GM18517 (cell line): Measurements from ENCODE around the gene RNF144A.

Source experiments
- ATAC-seq: cut with Tn5 transposase; IDR thresholded peaks from one replicate; pipeline ENCODE4 v1.9.1; 2021; ENCODE audit warnings: mild to moderate bottlenecking, moderate library complexity; ENCODE audit not compliant: unreplicated experiment

Gene RNF144A

DNA sequence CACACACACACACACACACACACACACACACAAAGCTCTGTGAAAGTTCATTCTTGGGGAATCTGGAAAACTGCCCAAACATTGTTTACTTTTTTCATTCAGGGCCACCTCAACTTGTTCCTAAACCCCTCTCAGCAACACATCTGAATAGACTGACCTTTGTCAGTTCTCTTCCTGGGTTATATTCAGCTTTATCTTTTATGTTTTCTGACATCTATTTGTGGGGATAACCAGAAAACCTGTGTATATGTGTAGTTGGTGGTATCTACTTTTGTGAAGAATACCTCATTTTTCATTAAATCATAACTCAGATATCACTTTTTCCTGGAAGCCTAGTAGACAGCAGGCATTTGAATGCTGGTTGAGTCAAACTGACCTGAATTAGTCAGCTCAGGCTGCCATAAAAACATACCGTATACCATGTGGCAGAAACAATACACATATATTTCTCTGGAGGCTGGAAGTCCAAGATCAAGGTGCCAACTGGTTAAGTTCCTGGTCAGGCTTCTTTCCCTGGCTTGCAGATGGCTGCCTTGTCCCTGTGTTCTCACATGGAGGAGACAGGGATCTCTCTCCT lies 11.0 kb upstream of the RNF144A start:
- no peak for ATAC-seq

DNA sequence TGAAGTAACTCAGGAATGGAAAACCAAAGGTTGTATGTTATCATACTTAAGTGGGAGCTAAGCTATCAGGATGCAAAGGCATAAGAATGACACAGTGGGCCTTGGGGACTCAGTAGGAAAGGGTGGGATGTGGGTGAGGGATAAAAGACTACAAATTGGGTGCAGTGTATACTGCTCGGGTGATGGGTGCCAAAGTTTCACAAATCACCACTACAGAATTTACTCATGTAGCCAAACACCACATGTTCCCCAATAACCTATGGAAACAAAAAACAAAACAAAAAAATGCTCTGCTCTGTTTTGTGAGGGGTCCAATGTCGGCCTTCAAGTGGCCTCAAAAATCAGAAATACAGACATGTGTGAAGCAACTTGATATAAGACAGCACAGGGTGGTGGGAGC lies 8.9 kb upstream of the RNF144A start:
- no peak for ATAC-seq

DNA sequence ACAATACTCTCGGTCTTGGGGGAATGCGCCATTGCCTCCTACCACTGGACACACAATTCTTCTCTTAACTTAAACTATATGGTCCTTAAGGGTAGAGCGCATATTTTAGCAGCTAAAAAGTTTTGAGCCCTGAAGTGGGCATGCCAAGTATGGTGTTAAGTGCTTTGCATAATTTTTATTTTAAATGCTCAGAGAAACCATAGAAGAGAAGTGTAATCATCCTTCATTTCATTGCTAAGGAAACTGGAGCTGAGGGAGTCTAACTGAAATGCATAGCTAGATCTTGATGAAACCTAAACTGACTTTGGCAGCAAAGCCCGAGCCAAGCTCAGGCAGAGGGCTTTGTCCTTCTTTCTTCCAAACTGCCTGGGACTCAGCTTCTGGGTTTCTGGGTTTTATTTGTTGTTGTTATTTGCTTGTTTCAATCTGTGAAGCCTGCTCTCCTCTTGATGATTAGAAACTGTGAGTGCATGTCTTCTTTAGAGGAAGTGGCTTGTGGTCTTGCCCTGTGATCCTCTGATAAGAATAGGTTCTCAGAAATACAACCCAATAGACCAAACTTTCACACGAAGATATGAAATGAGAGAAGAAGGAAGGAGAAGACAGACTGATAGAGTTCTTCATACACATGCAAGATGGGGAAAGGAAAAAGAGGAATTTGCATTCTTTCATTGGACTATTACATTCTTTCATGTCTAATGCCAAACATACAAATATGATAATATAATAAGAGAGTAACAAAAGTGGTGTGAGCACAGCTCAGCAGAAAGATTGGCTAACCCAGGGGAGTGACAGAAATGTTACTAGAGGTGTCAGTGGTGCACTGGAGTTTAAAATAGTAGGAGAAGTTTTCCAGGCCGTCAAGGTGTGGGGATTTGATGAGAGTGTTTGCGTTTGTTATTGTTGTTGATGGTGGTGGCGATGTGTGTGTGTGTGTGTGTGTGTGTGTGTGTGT lies 7.5 kb upstream of the RNF144A start:
- ATAC-seq, result peak; percentile 99

DNA sequence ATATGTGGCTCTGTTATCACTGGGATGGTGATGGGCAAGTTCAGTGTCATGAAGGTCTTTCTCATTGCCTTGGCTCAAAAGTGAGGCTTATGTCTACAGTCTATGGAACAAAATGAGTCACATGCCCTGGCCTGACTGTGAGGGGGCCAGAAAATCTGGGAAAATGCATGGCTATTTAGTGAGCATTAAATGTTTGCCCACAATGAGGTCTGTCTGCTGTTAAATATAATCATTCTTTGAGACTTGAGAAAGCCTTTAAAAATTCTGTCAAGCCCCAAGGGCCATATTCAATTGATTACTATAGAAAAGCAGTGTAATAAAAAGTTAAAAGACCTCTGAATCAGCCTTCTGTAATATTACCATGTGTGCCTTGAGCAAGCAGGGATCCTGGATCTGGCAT lies 5.5 kb upstream of the RNF144A start:
- no peak for ATAC-seq

DNA sequence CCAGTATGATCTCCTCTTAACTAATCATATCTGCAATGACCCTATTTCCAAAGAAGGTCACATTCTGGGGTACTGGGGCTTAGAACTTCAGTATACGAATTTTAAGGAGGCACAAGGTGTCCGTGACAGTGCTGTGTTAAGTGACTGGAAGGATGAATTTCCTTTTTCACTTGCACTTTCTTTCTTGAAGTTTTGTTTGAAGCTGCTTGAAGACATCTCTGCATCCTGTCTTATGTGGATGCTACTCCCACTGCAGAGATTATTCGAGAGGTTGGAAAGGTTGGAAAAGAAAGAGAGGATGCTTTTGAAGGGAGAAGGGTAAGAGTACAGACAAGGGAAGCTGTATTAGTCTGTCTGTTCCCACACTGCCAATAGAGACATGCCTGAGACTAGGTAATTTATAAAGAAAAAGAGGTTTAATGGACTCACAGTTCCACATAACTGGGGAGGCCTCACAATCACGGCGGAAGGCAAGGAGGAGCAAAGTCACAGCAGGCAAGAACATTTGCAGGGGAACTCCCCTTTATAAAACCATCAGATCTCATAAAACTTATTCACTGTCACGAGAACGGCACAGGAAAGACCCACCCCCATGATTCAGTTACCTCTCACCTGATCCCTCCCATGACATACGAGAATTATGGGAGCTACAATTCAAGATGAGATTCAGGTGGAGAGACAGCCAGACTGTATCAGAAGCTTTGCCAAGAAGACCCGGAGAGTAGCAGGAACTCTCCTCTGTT lies 3.6 kb upstream of the RNF144A start:
- ATAC-seq, result no peak

DNA sequence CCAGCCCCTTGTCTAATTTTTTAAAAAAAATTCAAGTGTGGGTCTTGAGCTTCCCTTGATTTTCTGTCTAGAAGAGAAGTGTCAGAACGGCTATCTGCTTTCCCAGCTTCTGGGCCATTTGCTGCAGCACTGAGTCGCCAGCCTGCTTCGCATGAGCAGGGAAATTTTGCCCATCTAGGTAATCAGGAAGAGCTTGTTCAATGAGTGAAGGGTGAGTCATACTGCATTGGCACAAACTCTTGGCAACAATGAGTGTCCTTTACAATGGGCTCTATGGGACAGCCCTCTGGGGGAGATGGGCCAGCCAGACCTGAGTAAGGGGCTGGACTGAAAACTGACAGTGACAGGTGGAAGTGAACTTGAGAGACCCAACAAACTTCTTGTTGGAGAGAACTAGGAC lies 2.4 kb upstream of the RNF144A start:
- no peak for ATAC-seq

DNA sequence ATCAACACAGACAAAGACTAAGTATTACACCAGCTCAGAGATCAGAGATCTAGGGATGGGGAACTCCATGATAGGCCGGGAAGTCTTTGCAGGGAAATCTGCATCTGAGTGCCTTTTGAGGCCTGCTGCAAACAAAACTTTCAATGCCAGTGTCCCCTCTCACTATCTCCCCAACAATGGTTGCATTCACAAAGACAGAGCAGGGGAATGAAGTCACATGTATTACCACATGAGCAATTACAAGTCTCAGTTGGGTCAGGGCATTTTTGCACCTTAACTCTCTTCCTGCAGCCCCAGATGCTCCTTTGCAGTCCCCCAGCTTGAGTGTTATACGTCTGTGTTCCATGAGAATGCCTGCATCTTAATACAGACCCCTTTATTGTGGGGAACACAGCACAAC lies 1.8 kb upstream of the RNF144A start:
- no peak for ATAC-seq

DNA sequence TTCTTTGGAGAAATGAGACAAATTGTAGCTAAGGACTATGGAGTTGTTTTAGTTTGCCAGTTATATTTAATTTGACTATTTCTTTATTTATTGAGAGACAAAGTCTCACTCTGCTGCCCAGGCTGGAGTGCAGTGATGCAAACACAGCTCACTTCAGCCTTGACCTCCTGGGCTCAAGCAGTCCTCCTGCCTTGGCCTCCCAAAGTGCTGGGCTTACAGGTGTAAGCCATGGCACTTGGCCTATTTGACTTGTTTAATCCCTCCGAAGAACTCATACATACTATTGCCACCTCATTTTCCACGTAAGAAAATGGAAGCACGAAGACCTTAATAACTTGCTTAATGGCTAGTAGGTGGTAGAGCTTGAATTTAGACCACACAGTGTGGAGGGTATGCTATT lies 988 bp upstream of the RNF144A start:
- ATAC-seq, result no peak

DNA sequence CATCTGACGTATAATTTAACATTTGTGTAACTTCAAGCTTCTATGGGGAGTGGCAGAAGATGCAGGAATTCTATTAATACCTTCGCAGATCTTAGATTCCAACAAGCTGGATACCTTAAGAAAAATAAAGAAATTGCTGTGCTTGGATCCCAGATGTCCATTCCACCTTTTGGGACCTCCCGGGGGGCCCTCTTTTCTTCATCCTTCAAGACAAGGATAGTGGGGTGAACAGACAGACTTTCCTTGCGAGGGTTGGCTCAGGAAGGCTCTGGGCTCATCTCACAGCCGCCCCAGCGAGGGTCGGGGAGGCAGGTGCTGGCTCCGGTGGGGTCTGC lies 509 bp upstream of the RNF144A start:
- ATAC-seq, result no peak

DNA sequence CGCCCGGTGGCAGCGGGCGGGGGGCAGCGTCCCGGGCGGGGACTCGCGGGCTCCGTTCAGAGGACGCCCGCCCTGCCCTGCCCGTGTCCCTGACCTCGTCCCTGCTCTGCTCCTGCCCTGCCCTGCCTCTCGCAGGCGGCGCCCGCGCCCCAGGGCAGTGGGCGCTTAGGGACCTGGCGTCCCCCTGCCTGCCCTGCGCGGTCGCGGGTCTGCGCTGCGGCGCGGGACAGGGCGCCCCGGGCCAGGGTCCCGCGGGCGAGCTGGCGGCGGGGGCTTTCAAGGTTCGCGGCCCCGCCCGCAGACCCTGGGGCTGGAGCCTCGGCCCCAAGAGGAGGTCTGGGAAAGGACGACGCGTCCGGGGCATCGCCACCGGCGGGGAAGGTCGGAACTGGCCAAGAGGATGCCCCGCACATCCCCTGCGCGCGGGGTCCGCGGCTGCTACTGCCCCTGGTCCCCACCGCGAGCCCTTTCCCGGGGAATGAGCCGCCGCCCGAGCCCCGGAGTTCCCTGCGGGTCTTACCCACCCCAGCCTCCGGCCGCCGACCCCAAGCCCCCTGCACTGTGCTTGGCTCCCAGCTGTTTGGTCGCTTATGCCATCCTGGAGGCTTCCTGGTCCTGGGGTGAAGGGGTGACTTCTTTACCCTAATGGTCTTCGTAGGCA lies 679 bp downstream of the RNF144A start:
- no peak for ATAC-seq

DNA sequence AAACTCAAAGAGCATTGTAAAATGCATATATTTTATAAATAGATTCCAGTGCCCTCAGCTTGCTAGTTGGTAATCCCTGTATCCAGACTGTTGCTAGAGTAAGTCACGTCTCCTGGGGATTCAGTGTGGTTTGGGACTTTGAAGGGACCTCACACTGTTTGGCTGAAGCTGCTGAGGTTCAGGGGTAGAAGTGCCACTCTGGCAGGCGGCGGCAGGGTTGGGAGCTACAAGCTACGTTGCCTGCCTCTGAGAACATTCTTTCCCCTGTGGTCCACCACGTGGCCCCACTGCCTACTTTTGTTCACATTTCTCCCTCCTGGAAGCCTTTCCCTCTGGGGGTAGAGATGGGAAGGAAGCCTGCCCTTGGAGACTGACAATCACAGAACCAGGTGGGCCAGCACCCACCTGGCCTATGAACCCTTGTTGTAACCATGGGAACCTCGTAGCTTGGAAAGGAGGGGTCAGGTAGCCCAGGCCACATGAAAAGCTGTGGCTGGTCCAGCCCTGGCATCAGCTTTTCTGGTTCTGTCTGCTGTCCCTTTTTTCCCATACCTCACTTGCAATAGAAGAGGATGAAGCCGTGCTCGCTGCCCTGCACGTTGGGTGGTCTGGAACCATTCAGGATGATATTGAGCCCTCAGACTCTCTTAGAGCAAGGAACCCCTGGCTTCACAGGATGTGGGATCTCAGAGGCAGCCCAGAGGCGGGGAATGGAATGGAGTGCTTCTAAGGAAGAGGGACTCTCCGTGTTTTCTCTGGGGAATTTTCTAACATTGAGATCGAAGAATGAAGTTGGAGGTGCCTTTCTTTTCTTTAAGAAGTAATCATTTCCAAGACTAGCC lies 2.9 kb downstream of the RNF144A start:
- ATAC-seq, result no peak

DNA sequence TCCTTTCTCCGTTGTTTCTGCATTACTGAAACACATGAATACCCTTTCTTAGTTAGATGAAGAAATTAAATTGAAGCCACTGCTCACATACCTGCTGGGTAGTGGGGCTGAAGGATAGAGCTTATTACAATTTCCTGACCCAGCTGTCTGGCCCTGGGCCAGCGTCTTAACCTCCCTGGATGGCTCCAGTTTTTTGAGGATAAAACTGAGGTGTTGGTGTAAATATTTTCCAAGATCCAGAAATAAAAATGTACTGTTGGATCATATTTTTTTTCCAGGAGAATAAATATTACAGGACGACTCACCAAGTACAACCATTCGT lies 3.5 kb downstream of the RNF144A start:
- no peak for ATAC-seq

DNA sequence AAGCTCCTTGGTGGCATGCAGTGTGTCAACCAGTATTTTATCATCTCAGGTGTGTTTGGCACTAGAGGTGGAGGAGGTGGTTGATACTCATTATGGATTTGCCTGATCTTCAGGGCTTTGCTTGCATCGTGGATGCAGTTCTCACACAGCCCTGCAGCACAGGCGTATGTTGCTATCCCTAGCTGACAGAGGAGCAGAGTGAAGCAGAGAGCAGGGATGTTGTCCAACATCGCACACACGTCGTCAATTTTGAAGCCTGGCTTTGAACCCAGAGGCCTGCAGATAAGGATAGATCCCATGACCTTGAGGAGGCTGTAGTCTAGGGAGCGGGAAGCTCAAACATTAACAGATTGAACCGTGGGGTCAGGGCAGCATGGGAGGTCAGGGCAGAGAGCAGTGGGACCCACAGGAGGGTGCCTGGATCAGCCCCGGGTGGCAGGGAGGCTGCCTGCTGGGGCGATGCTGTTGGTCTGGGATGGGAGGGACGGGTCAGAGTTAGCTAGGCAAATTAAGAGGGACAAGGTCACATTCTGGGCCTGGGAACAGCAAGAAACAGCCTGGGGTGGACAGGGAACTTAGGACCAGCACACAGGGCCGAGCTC lies 4.2 kb downstream of the RNF144A start:
- ATAC-seq, result no peak

DNA sequence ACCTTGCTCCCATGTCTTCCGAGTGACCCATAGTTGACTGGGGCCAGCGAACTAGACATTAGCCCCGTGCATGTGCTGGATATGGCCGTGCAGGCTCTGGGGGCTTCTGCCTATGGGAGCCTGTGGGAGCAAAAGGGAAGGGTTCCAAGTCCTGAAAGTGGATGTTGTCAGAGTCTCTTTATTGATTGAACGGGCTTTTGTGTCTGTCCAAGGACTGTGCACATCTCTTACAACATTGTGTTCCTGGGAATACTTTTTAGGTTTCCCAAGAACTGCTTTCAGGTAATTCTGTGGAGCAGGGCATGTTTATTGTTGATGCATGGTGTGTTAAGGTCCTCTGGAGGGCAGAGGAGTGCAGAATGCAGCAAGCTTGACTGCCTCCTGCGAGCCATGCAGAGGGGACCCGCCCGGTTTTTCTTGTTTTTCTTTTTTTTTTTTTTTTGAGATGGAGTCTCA lies 5.0 kb downstream of the RNF144A start:
- ATAC-seq, result no peak

DNA sequence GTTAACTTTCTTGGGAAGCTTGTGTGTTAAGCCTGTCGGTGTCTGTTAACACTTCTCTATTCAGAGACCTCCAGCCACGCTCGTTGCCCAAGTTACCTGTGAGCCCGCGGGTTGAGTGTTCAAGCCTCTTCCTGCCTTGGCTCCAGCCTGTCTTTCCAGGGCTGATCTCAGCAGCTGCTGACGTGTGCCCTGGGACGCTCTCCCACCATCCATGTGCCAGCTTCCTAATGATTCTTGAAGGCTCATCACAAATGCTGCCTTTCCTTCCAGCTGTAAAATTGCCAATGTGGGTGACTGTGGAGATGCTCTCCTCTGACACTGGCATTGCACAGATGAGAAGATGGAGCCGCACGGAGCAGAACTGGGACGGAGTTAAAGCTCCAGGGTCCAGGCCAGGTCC lies 6.1 kb downstream of the RNF144A start:
- no peak for ATAC-seq

DNA sequence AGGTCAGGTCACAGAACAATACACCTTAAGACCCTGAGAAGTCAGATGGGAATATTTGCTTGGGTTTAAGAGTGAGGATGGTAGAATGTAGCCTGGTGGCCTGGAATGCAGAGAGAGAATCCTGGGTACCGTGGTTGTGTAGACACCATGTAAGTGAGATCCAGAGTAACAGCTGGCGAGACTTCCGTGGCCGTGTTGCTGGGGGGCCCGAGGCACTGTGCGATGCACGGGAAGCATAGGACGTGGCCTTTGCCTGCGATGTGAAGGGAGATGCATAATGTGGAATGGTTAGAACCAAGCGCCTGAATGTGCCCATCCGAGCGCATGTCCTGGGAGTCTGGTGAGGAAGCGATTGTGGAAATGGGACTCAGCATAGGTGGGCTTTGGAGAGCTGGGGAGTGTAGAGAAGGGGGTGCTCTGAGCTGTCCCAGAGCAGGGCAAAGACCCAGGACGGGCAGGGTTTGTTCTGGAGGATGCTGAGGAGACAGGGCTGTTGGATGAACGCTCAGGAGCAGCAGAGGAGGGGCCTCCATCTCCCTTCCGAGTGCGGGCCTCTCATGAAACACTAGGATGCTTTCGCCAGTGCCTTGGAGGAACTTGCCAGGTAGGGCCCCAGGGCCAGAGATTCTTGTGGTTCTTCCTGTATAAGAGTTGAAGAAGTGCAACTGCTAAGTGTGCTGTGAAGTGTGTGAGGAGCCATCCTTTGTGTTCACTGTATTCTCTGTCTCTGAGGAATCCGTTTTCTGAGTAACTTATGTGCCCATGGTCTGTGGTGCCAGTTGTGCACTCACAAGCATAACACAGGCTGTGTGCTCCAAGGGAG lies 7.1 kb downstream of the RNF144A start:
- ATAC-seq, result no peak

DNA sequence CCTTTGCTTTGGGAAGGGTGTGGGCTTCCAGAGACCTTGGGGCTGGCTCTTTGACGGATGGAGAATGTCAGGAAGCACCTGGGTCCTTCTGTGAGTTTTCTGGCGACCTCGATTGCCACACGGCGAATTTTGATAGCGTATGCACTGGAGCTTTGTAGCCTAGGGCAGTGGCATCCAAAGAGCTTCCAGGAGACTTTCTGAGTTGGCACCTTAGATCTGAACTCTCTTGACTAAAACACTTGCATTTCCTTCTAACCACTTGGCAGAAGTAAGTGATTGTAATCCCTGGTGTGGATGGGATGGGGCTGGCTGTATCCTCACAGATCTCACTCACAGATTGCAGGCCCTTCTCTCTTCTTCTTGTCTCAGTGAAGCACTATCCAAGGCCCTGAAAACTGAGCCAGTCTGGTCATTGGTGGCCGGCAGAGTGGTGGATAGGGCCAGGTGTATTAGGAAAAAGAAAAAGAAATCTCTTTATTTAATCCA lies 7.8 kb downstream of the RNF144A start:
- no peak for ATAC-seq

DNA sequence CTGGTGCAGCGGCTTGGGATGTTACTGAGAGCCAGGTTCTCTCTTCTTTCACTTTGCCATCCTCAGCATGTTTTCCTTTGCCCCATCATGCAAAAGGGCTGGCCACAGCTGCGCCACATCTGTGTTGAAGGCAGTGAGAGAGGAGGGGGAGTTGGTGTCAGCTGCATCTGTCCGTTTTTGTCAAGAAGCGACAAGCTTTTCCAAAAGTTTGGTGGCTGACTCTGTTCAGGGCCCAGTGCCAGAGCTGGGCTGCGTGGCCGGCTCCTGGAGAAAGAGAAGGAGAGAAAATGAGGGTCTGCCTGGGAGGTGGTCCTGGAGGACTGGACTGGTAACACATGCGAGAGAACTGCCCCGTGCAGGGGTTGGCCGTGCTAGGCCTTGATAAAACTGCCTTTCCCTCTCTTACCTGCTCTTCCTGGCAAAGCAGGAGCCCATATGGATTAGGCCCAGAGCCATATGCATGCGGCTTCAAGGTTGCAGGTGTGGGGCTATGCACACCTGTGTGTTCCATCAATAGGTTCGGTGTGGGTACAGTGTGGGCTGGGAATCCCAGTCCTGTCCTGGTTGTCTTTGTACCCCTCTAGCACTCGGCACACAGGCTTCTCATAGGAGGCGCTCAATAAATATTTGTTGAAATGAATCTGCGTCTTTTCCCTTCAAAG lies 9.0 kb downstream of the RNF144A start:
- no peak for ATAC-seq

DNA sequence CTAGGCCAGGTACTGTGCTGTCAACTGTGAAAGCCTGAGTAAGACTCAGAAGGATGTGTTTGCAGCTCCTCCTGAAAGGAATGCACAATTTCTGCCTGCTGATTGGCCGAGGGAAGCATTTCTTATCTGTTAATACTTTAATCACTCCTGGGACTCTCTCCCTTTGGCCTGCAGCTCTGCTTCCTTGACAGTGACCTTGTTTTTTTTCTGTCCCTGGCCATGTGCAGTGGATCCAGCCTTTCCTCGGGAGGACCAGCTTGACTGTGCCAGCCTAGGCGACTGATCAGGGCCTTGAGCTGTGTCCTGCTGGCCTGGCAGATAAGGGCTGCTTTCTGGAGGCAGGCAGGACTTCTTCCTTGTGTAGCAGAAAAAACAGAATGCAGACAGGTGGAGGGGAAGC lies 10.0 kb downstream of the RNF144A start:
- no peak for ATAC-seq
